ENCODE data around the gene STARD5.

The STARD5 gene

GRCh38 chr15:81270188-81270587 lies 53.8 kb downstream of the STARD5 start:
- no peak for TF ChIP-seq CTCF (IDR thresholded peaks at IDR 0.05; ENCODE audit: low read depth, low read length)

GRCh38 chr15:81268881-81269601 lies 54.9 kb downstream of the STARD5 start:
- no peak for DNase-seq (ENCODE audit: extremely low read depth, low read depth)
- no peak for TF ChIP-seq CTCF (IDR thresholded peaks at IDR 0.05; ENCODE audit: low read depth, low read length)

More at GRCh38 chr15:81270188-81270587, 53.8 kb downstream of the STARD5 start:
- DNase-seq (ENCODE audit: extremely low read depth, low read depth), result no peak

- TF ChIP-seq CTCF (IDR thresholded peaks at IDR 0.05; ENCODE audit: low read depth, low read length), result no peak
- no peak for DNase-seq (ENCODE audit: extremely low read depth, low read depth)
These were observed 55.6 kb downstream of the STARD5 start for GRCh38 chr15:81268340-81268739.

GRCh38 chr15:81265944-81266775 lies 57.8 kb downstream of the STARD5 start:
- TF ChIP-seq CTCF (IDR thresholded peaks at IDR 0.05; ENCODE audit: low read depth, low read length), result peak; percentile 94
- DNase-seq (ENCODE audit: extremely low read depth, low read depth), result peak; percentile 64

GRCh38 chr15:81265256-81265943 lies 58.5 kb downstream of the STARD5 start:
- DNase-seq (ENCODE audit: extremely low read depth, low read depth), result no peak
- TF ChIP-seq CTCF (IDR thresholded peaks at IDR 0.05; ENCODE audit: low read depth, low read length), result no peak

GRCh38 chr15:81264072-81264857 lies 59.7 kb downstream of the STARD5 start:
- DNase-seq (ENCODE audit: extremely low read depth, low read depth), result no peak
- no peak for TF ChIP-seq CTCF (IDR thresholded peaks at IDR 0.05; ENCODE audit: low read depth, low read length)
